HFFc6 (cell line): Measurements from ENCODE around the gene PPP3R1. TPM values are rescaled to one million over a fixed set of nuclear protein-coding genes. Genes with fewer than 3 reads are reported as not detected.

Experiments
- DNase-seq: peaks from one replicate; pipeline ENCODE4 v3.0.0-alpha.2; 2018
- H3K27ac Mint-ChIP-seq: 2 replicates; pipeline ENCODE4 v1.8.0; 2020; ENCODE audit warnings: mild to moderate bottlenecking, mixed read lengths
- H3K27me3 Mint-ChIP-seq: 2 replicates; pipeline ENCODE4 v1.8.0; 2021; ENCODE audit warnings: mild to moderate bottlenecking, moderate library complexity, mixed read lengths; ENCODE audit not compliant: insufficient read depth
- H3K36me3 Mint-ChIP-seq: 2 replicates; pipeline ENCODE4 v1.8.0; 2021; ENCODE audit warnings: low read depth, mixed read lengths
- H3K4me1 Mint-ChIP-seq: 2 replicates; pipeline ENCODE4 v1.8.0; 2020; ENCODE audit warnings: low read depth, mixed read lengths
- H3K4me3 Mint-ChIP-seq: 2 replicates; pipeline ENCODE4 v1.8.0; 2020; ENCODE audit warnings: mild to moderate bottlenecking, moderate library complexity, mixed read lengths
- H3K9me3 Mint-ChIP-seq: 2 replicates; pipeline ENCODE4 v1.8.0; 2020; ENCODE audit warnings: mild to moderate bottlenecking, mixed read lengths
- total RNA-seq, 6 experiments: library from RNA; stranded (reverse); fragmentation: NEBNext Ultra II Directional; extraction: Animal tissue kit (Norgen Biotek cat#: 25700); gene quantifications; 2 replicates in 1 of 6; 3 replicates in 5 of 6; pipeline ENCODE4 v1.2.3, GENCODE V29; 2021
- TF ChIP-seq, protein P1 (sequence below): fragments of 200-600 bp; sonication (generic); IDR thresholded peaks from 2 replicates; pipeline ENCODE4 v1.5.0; 2021; ENCODE audit warnings: antibody characterized with exemption, mild to moderate bottlenecking

The PPP3R1 gene
- total RNA-seq, 6 experiments from 2014 or later = 60.0 to 67.0 (median 63.0) TPM

DNA sequence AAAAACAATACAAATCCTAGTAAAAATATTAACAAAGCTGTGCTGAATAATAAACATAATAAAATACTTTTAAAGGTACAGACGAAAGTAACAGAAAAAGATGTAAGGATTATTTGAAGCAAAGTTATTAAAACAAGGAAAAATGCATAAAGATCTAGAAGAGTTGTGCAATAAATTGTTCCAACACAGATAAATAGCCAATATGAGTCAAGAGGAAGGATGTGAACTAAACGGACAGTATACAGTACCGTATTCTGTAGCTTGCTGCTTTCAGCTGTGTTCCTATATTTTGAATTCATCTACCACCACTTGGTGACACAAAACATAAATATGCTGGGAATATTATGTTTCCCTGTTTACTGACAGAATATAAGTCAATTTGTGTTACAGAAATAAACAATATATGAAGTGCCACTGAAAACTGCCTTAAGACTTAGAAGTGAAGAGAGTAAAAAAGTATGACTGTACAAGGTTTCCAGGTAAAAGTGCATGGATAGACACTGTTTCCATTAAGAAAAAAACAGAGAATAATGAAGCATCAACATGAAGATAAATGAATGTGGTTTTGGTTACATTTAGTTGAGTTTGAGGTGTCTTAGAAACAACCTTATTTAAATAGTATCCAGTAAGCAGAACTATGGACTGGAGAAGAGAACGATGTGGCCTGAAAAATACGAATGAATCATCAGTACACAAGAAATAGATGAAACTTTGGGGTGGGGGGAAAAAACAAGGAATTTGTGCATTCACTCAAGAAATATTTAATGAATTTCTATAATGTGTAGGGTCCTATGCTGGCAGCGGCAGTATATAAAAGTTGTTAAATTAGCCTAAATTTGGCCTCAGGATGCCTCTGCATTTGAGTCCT lies 13.1 kb downstream of the PPP3R1 start:
- TF ChIP-seq, protein P1, sequence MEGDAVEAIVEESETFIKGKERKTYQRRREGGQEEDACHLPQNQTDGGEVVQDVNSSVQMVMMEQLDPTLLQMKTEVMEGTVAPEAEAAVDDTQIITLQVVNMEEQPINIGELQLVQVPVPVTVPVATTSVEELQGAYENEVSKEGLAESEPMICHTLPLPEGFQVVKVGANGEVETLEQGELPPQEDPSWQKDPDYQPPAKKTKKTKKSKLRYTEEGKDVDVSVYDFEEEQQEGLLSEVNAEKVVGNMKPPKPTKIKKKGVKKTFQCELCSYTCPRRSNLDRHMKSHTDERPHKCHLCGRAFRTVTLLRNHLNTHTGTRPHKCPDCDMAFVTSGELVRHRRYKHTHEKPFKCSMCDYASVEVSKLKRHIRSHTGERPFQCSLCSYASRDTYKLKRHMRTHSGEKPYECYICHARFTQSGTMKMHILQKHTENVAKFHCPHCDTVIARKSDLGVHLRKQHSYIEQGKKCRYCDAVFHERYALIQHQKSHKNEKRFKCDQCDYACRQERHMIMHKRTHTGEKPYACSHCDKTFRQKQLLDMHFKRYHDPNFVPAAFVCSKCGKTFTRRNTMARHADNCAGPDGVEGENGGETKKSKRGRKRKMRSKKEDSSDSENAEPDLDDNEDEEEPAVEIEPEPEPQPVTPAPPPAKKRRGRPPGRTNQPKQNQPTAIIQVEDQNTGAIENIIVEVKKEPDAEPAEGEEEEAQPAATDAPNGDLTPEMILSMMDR = no peak
- peak overlapping the region; percentile 59 for H3K27ac Mint-ChIP-seq
- no peaks in the 10 kb centered on the region for H3K27me3 Mint-ChIP-seq
- H3K36me3 Mint-ChIP-seq = peaks cover 14% of the 10 kb centered on the region
- peaks cover 76% of the 10 kb centered on the region for H3K4me1 Mint-ChIP-seq
- no peaks in the 10 kb centered on the region for H3K9me3 Mint-ChIP-seq
- peak overlapping the region; percentile 41; the same call in 1 of the 2 replicates for H3K4me3 Mint-ChIP-seq
- no peak for DNase-seq

DNA sequence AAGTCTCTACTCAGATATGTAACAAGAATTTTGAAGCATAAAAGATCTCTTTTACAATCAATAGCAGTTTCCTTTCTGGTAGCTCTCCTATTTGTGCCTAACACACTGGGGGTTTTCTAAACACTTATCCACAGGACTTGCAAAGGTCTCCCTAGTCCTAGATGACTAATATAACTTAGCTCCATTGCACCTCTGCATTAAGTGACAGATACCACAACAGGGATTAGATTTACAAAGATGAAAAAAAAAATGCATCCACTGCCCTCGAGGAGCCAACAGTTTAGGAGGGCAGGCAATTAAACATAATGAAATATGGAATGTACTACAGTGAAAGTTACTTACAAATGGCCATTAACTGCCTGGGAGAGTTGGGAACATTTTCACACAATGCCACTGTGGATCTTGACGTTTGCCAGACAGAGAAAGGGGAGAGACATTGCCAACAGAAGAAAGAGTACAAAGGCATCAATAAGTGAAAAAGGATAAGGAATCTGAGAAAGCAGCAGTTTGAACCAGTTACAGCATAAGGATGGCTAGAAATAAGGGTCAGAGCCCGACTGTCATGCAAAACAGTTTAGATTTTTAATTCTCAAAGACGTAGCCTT lies 14.3 kb downstream of the PPP3R1 start:
- Mint-ChIP-seq H3K4me3 (peak overlapping the region; percentile 4), H3K4me1 (peaks cover 73% of the 10 kb centered on the region), H3K36me3 (peaks cover 14% of the 10 kb centered on the region), H3K27me3 (no peaks in the 10 kb centered on the region), H3K27ac (peak overlapping the region; percentile 30), H3K9me3 (no peaks in the 10 kb centered on the region)
- TF ChIP-seq, protein P1 = no peak
- DNase-seq = no peak

DNA sequence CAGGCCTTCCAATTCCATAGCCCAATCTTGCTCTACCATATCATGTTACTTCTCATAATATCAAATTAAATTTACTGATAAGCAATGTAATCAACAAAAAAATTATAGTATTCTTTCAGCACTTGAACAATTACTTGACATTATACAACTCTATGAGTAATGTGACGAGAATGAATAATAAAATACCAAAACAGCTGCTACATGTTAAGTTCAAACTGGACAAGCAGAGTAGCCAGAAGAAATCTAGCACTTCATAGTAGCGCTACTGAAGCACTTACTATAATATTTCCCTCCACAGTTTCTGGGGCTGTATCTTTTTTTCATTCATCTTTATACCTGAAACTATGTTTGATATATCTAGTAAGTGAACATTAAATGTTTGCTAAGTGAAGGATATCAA lies 14.9 kb downstream of the PPP3R1 start:
- peaks cover 14% of the 10 kb centered on the region for H3K36me3 Mint-ChIP-seq
- H3K4me3 Mint-ChIP-seq = peak overlapping the region; percentile 50
- H3K27me3 Mint-ChIP-seq = no peaks in the 10 kb centered on the region
- TF ChIP-seq, protein P1 = no peak
- H3K4me1 Mint-ChIP-seq = peaks cover 75% of the 10 kb centered on the region
- H3K27ac Mint-ChIP-seq = peak overlapping the region; percentile 62
- no peaks in the 10 kb centered on the region for H3K9me3 Mint-ChIP-seq
- peak; percentile 49 for DNase-seq

DNA sequence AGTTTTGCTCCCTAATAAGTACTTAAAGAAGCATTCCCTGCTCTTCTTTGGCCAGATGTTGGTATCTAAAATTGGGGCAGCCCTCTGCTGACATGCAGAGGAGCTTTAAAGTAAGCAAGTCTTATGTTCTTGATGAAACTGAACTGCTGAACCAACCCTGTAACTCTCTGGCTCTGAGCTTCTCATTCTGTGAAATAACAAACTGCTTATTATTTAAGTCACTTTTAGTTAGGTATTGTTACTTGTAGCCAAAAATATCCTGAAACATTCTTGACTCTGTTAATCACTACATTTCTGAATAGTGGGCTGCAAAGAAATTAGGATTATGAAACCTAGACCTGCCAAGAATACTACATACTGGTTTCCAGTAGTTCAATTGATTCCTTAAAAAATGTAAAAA lies 15.5 kb downstream of the PPP3R1 start:
- H3K4me1 Mint-ChIP-seq = peaks cover 75% of the 10 kb centered on the region
- TF ChIP-seq, protein P1 = no peak
- H3K27ac Mint-ChIP-seq = peak overlapping the region; percentile 62
- peaks cover 14% of the 10 kb centered on the region for H3K36me3 Mint-ChIP-seq
- no peaks in the 10 kb centered on the region for H3K9me3 Mint-ChIP-seq
- no peak for DNase-seq
- H3K27me3 Mint-ChIP-seq = no peaks in the 10 kb centered on the region
- H3K4me3 Mint-ChIP-seq = peak overlapping the region; percentile 50; the same call in 1 of the 2 replicates

DNA sequence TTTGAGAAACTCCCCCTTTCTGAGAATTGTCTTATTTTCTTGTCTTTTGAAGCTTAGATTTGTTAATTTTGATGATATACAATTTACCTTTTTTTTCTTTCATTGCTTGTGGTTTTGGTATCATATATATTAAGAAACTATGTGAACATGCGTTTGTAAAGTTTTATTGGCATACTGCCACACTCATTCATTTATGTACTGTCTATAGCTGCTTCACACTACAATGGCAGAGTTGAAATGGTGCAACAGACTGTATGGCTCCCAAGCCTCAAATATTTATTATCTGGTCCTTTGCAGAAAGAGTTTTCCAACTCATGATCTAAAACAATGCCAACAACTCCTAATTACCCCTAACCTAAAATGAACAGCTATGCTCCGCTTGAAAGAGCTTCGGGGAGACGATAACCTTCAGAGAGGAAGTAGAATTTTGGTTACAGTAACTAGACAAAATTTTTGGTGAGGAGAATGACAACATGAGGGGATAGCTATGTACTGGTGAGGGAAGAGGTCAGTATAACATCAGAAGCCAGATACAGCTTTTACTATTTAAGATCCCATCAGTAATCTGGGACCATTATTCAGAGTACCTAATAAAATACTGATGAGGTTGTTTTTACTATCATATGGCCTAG lies 16.1 kb downstream of the PPP3R1 start:
- no peaks in the 10 kb centered on the region for H3K27me3 Mint-ChIP-seq
- H3K36me3 Mint-ChIP-seq = peaks cover 14% of the 10 kb centered on the region
- 0 out of 2 replicates have a peak overlapping the region, but pooled peaks have one; percentile 6 for H3K4me3 Mint-ChIP-seq
- TF ChIP-seq, protein P1 = no peak
- DNase-seq = no peak
- peak overlapping the region; percentile 22; the same call in 1 of the 2 replicates for H3K27ac Mint-ChIP-seq
- H3K9me3 Mint-ChIP-seq = no peaks in the 10 kb centered on the region
- H3K4me1 Mint-ChIP-seq = peaks cover 81% of the 10 kb centered on the region
